ENCODE data around the gene MRPL24. TPM values are rescaled to one million over a fixed set of nuclear protein-coding genes. Genes with fewer than 3 reads are reported as not detected.

MRPL24 gene
- total and polyA plus RNA-seq, 2 of the 13 experiments (the other 11 are each of a cell fraction or from before 2014, with no cell fraction given): 38.1 to 42.9 TPM

GRCh38 chr1:156767101-156767878, 26.4 kb upstream of the MRPL24 start, which contains the start of gene PRCC (continued):
- TF ChIP-seq IRF9 (CRISPR knock-in tag; IDR thresholded peaks at IDR 0.05; ENCODE audit: borderline replicate concordance) (no peak), ZNF296 (CRISPR knock-in tag; conservative IDR thresholded peaks at IDR 0.05) (no peak; the same call in 1 of the 2 replicates), PHF8 (CRISPR knock-in tag; IDR thresholded peaks at IDR 0.05) (peak; percentile 100), MTA1 (CRISPR knock-in tag; IDR thresholded peaks at IDR 0.05; ENCODE audit: borderline replicate concordance) (no peak), ZSCAN30 (CRISPR knock-in tag; IDR thresholded peaks at IDR 0.05) (no peak), ZNF160 (CRISPR knock-in tag; IDR thresholded peaks at IDR 0.05) (no peak; the same call in 1 of the 2 replicates), MED1 (CRISPR knock-in tag; IDR thresholded peaks at IDR 0.05) (no peak), JUND (CRISPR knock-in tag; IDR thresholded peaks at IDR 0.05) (peak; percentile 40; the same call in 1 of the 2 replicates), ONECUT2 (CRISPR knock-in tag; IDR thresholded peaks at IDR 0.05) (no peak), ZNF121 (CRISPR knock-in tag; IDR thresholded peaks at IDR 0.05) (0 out of 2 replicates have a peak, but pooled peaks have one; percentile 29), KDM6A (CRISPR knock-in tag; IDR thresholded peaks at IDR 0.05; ENCODE audit: low read depth) (no peak), ZHX1 (CRISPR knock-in tag; IDR thresholded peaks at IDR 0.05; ENCODE audit: low read depth) (no peak), HCFC1 (IDR thresholded peaks at IDR 0.05; ENCODE audit: low read depth, low read length) (peak; percentile 99), SP5 (CRISPR knock-in tag; IDR thresholded peaks at IDR 0.05; ENCODE audit: borderline replicate concordance, low read depth) (peak; percentile 56), MNT (IDR thresholded peaks at IDR 0.05) (no peak), RBM39 (IDR thresholded peaks at IDR 0.05; ENCODE audit: low read depth, low read length, poor library complexity, severe bottlenecking) (peak; percentile 88), ZFP82 (CRISPR knock-in tag; IDR thresholded peaks at IDR 0.05; ENCODE audit: borderline replicate concordance) (no peak), TFE3 (CRISPR knock-in tag; IDR thresholded peaks at IDR 0.05) (no peak), REL (CRISPR knock-in tag; conservative IDR thresholded peaks at IDR 0.05) (no peak), ZNF674 (CRISPR knock-in tag; IDR thresholded peaks at IDR 0.05; ENCODE audit: low read depth) (no peak), SYNCRIP (IDR thresholded peaks at IDR 0.05; ENCODE audit: insufficient read depth, low read depth, low read length) (no peak), ARNT2 (CRISPR knock-in tag; IDR thresholded peaks at IDR 0.05; ENCODE audit: low read depth) (peak; percentile 67; the same call in 1 of the 2 replicates), ZSCAN21 (CRISPR knock-in tag; IDR thresholded peaks at IDR 0.05; ENCODE audit: borderline replicate concordance) (no peak)

Data from HepG2 (cell line).